Lower leg skin (tissue), 4 donors: ENCODE measurements around the gene TNKS1BP1. TPM values are rescaled to one million over a fixed set of nuclear protein-coding genes. Genes with fewer than 3 reads are reported as not detected.
"Not testable (repeated sequence)": the region's sequence is repeated elsewhere in the genome, so short reads cannot be mapped to it uniquely, and the experiment has no call there.

Source experiments
- DNase-seq, 2 donors: peaks; one replicate each; pipeline ENCODE4 v3.0.0-alpha.2; 2019; ENCODE audit warnings: low spot score in 2 of 2
- H3K4me3 ChIP-seq: fragments of 200-600 bp; sonication (generic); 2 replicates; pipeline ENCODE4 v1.5.1; 2017; ENCODE audit warnings: mild to moderate bottlenecking, low read depth; ENCODE audit not compliant: poor library complexity, severe bottlenecking
- POLR2A ChIP-seq, 2 donors: fragments of 450-650 bp; IDR thresholded peaks; one replicate each; pipeline ENCODE4 v1.6.1; 2016 to 2017; ENCODE audit warnings: antibody characterized with exemption in 2 of 2, mild to moderate bottlenecking in 1 of 2, moderate library complexity in 1 of 2
- WGBS, 2 donors: methylation state at CpG; one replicate each; pipeline ENCODE4 v1.1.5; 2018; 5-methylcytosine and 5-hydroxymethylcytosine counted together
- intact Hi-C: fragments of 100-400 bp; cut with DNase I; formaldehyde crosslinking; loops from one replicate; pipeline ENCODE4 v1.15.0; 2023; ENCODE audit warnings: low total_unique reads
- total RNA-seq, 4 donors: library from RNA; depleted of rRNA; stranded (reverse); fragments of >200 nt; gene quantifications; one replicate each; pipeline ENCODE4 v1.1.0, GENCODE V29; 2016
- TF ChIP-seq, protein P1 (sequence below), 3 donors: fragments of 450-650 bp; IDR thresholded peaks; one replicate each; pipeline ENCODE4 v1.5.1; 2016; ENCODE audit warnings: antibody characterized with exemption in 3 of 3, mild to moderate bottlenecking in 3 of 3, moderate library complexity in 2 of 3

TNKS1BP1 gene
- total RNA-seq, 4 donors from 2014 or later, result 219 to 273 (median 230) TPM

DNA sequence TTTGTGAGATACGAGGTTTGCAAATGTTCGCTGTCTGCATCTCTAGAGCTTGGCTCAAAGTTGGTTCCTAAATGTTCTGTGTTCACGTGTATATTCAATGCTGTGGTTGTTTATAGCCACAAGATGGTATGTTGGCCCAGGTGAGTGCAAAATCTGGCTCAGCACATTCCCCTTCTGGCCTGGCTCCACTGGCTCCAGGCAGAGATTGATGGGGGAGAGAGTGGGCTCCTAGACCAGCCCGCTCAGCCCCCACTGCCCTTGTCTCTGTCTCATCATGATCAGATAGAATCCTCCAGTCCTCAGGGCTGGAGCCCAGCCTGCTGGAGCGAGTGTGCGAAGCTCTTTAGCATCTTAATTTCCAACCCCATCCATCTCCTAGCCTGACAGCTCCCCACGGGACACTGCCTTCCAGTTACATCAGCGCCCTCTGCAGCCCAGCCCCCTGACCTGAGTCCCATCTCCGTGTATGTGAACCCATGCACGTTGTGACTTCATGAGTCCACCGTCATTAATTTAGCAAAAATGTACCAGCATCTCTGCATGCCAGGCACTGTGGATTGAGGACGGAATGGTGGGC, 15.4 kb upstream of the TNKS1BP1 start:
- intact Hi-C loops, result loop anchor here (5.0 to 10.0 kb wide), 3 partner anchors 115 to 302 kb away; no protein-coding TSS in a partner anchor
- 25 to 26% methylated on average over 12 of the region's 12 CpGs for WGBS, 2 donors
- no peak overlapping the region for H3K4me3 ChIP-seq
- TF ChIP-seq, protein P1, sequence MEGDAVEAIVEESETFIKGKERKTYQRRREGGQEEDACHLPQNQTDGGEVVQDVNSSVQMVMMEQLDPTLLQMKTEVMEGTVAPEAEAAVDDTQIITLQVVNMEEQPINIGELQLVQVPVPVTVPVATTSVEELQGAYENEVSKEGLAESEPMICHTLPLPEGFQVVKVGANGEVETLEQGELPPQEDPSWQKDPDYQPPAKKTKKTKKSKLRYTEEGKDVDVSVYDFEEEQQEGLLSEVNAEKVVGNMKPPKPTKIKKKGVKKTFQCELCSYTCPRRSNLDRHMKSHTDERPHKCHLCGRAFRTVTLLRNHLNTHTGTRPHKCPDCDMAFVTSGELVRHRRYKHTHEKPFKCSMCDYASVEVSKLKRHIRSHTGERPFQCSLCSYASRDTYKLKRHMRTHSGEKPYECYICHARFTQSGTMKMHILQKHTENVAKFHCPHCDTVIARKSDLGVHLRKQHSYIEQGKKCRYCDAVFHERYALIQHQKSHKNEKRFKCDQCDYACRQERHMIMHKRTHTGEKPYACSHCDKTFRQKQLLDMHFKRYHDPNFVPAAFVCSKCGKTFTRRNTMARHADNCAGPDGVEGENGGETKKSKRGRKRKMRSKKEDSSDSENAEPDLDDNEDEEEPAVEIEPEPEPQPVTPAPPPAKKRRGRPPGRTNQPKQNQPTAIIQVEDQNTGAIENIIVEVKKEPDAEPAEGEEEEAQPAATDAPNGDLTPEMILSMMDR (IDR thresholded peaks at IDR 0.05), result no peak
- no peak for TF ChIP-seq POLR2A (IDR thresholded peaks at IDR 0.05)
- DNase-seq, result no peak

DNA sequence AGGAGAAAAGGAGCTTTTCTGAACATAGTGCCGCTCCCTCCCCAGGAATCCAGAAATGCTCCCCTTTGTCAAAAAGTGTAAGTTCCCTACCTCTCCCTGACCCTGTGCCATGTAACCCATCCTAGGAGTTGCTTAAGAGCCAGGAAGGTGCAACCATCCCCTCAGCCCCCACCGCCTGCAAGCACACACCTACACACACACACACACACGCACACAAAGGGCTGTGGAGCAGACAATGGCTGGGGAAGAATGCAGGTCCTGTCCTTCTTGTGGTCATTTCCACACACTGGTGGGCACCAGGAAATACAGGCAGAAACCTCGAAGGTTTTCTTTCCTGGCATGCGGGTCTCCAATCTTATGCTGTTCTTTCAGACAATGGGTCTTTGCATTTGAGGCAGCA, 14.6 kb upstream of the TNKS1BP1 start:
- intact Hi-C loops, result loop anchor here (10.0 kb wide), 1 partner anchor 325 kb away; the partner anchor contains the start of gene ZDHHC5
- DNase-seq, result no peak
- no peak overlapping the region for H3K4me3 ChIP-seq
- WGBS, 2 donors, result 57 to 70% methylated on average over 5 of the region's 5 CpGs
- TF ChIP-seq, protein P1 (IDR thresholded peaks at IDR 0.05), result no peak

DNA sequence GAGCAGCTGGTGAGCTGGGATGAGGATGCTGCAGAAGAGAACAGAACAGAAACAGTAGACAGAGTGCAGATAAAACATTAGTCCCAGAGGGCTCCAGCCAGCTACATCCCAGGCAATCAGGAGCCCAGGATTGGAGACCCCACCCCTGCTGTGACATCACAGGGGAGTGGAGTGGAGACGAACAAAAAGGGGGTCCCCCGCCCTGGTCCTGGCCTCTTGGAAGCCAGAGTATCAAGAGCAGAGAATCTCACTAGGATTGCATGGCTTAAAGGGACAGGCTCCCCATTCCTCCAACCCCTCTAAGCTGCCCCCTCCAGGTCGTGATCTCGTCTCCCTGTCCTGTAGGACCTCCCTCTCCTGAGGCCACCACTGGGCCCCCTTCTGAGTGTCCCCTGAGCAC, 13.4 kb upstream of the TNKS1BP1 start, which contains the start of gene P2RX3:
TSS of gene P2RX3 (plus strand) at position 211 of the 400 bp plus-strand sequence. CDS start 199 bp downstream, outside the sequence.
- no peak within 1 kb of the TSS for H3K4me3 ChIP-seq
- intact Hi-C loops, result loop anchor here (10.0 kb wide), 1 partner anchor 327 kb away; the partner anchor contains the start of gene ZDHHC5
- TF ChIP-seq POLR2A (IDR thresholded peaks at IDR 0.05), result no peak
- TF ChIP-seq, protein P1 (IDR thresholded peaks at IDR 0.05), result no peak
- DNase-seq, result no peak
- 48 to 52% methylated on average over 4 of the region's 4 CpGs for WGBS, 2 donors

DNA sequence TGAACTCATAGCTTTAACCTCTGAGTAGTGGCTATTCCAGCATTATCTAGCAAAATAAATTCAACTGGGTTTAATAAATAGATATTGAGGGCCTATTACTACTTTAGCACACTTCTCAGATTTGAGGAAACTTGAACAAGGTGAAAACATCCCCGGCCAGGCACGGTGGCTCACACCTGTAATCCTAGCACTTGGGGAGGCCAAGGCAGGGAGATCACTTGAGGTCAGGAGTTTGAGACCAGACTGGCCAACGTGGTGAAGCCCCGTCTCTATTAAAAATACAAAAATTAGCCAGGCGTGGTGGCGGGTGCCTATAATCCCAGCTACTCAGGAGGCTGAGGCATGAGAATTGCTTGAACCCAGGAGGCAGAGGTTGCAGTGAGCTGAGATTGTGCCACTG, 12.1 kb upstream of the TNKS1BP1 start:
- 91 to 93% methylated on average over 6 of the region's 6 CpGs for WGBS, 2 donors

DNA sequence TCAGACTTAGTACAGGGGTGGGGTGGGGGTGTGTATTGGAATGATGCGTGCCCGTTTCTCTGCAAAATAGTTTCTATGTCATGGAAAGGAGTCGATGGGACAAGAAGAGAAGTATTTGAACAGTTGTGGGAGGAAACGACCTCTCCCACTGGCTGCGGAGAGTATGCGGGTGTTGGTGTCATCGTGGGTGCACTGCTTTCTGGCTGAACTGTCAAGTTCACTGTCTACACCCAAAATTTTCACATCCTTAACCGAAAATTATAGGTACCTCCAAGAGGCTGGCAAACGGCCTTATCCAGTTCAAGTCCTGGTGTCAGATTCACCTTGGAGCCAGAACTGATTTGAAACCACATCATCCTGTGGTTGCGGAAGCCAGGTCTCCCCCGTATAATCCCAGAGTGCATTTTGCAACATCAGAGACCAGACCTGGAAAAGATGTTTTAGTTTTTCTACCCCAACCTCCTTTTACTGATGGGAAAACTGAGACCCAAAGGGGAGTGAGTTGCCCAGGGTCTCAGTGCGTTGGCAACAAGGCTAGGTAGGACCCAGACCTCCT, 11.4 kb upstream of the TNKS1BP1 start:
- no peak for DNase-seq
- WGBS, 2 donors, result 24% methylated on average over 12 of the region's 12 CpGs
- TF ChIP-seq, protein P1 (IDR thresholded peaks at IDR 0.05), result no peak
- TF ChIP-seq POLR2A (IDR thresholded peaks at IDR 0.05), result no peak
- intact Hi-C loops, result loop anchor here (10.0 kb wide), 1 partner anchor 329 kb away; the partner anchor contains the start of gene ZDHHC5
- no peak overlapping the region for H3K4me3 ChIP-seq

More for the DNA sequence above, 12.1 kb upstream of the TNKS1BP1 start:
- not testable (repeated sequence) for H3K4me3 ChIP-seq, DNase-seq
- intact Hi-C loops, result loop anchor here (10.0 kb wide), 1 partner anchor 328 kb away; the partner anchor contains the start of gene ZDHHC5

DNA sequence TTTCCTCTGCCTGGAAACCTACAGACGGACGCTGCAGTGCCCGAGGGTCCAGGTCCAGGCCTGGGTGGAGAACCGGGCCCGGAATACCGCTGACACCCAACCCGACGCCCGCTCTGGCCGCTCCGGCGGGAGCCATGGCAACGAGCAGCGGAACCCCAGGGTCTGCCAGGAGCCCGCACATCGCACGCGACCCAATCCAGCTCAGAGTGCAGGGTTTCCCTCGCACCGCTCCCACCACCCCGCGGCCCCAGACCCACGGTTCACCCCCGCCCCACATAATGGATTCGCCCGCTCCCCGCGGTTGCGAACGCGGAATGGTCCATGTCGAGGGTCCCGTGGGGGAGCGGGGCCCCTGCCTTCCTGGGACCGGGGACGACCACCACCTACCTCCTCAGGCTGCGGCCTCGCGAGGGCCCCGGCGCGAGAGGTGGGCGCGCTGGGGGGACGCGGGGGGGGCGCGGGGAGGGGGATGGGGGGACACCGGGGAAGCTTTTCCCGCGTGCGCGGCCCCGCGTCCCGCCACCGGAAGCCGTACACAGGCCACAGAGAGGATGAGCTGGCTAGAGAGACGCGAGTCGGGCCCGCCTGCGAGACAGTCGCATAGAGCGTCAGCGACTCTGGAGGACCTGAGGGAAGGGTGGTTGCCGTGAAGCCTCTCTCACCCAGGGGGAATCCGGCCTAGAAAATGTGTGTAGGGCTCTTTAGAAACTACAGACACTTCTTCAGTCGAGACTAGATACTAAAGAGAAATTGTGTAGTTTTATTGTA, 10.8 kb upstream of the TNKS1BP1 start, which contains the start of gene SSRP1:
TSS of gene SSRP1 (minus strand) at position 550 of the 768 bp plus-strand sequence. CDS start 771 bp downstream, outside the sequence.
- peak within 1 kb of the TSS; percentile 62 for H3K4me3 ChIP-seq
- TF ChIP-seq, protein P1 (IDR thresholded peaks at IDR 0.05), result no peak
- no peak for TF ChIP-seq POLR2A (IDR thresholded peaks at IDR 0.05)
- intact Hi-C loops, result loop anchor here (10.0 kb wide), 1 partner anchor 329 kb away; the partner anchor contains the start of gene ZDHHC5
- WGBS, 2 donors, result 1% methylated on average over 28 to 62 of the region's 69 CpGs
- DNase-seq, result peak; percentile 85 to 97
